ENCODE measurements around the gene A3GALT2. TPM values are rescaled to one million over a fixed set of nuclear protein-coding genes. Genes with fewer than 3 reads are reported as not detected.
"Not testable (repeated sequence)": the region's sequence is repeated elsewhere in the genome, so short reads cannot be mapped to it uniquely, and the experiment has no call there.

A3GALT2 gene
- polyA plus RNA-seq, 1 donor, result 0.10 TPM

DNA sequence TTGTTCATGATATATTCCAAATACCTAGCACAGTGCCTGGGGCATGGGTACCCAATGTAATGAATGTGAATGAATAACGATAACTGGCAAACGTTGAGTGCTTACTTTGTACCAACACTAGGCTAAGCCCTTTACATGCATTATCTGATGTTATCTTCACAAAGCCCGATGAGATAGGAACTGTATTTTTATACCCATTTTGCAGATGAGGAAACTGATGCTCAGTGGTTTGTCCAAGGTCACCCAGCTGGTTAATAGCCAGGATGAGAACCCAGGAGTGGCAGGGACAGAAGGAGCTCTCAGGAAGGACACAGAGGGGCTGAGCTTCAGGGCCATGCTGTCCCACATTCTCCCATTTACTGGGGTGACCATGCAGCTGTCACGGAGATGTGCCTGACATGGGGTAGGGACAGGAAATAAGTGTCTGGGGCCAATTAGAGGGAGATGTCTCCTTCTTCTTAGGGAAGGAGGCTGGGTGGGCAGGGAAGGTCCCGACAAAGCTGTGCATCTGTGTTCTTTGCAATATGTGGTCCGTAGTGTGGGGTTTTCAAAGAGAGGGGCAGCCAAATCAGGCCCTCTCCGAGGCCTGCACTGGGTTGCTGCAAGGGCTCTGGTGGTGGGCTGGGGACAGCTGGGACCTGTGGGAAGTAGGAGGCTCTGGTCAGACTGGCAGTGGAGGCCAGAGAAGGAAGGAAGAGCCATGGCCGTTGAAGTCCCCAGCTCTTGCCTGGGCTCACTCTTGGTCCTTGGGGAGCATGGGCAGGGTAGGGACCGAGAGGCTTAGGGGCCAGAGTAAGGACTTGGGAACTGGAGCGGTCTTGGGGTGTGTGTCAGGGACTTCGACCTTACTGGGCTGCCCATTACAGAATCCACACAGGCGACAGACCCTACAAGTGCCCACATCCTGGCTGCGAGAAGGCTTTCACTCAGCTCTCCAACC, 26.6 kb downstream of the A3GALT2 start:
- H3K27ac ChIP-seq (ENCODE audit: low read length), result no peak overlapping the region
- DNase-seq, result no peak

DNA sequence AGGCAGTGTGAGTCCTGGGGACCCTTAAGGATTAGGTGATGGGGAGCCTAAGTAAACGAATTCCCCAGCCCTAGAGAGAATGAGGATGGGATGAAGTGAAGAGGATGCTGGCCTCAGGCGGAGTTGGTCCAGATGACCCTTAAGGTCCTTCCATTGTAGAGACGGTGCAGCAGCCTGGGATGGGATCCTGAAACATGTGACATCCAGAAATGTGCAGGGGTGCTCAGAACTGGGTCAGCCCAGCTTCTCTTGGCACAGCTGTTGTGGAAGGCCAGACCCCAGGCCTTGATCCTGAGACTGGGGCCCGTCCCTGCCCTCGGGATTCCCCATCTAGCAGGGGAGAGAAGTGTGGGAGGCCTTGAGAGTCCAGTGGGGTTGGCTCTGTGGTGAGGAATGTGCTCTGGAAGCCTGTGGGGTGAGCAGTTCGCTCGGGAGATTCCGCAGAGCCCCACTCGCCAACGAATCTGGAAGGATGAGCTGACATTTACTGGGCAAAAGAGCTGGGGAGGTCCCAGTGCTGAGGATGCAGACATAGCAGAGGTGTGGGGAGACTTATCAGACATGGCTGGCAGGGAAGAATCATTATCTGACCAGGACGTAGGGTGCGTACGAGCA, 28.1 kb downstream of the A3GALT2 start:
- Histone ChIP-seq H3K4me3 (ENCODE audit: low read length) (no peak overlapping the region), H3K4me1 (ENCODE audit: control insufficient read depth, insufficient read depth, low read length) (peaks cover 3% of the 10 kb centered on the region), H3K27me3 (ENCODE audit: control insufficient read depth, insufficient read depth, low read length) (no peaks in the 10 kb centered on the region), H3K27ac (ENCODE audit: low read length) (no peak overlapping the region), H3K36me3 (ENCODE audit: control insufficient read depth, insufficient read depth, low read length) (peaks cover 50% of the 10 kb centered on the region), H3K9me3 (ENCODE audit: control insufficient read depth, low read depth, low read length) (no peaks in the 10 kb centered on the region)
- WGBS (ENCODE audit: insufficient coverage, low lambda C conversion rate), result 82% methylated on average over 2 of the region's 13 CpGs
- DNase-seq, result no peak

More for the DNA sequence above, 26.6 kb downstream of the A3GALT2 start:
- Histone ChIP-seq H3K9me3 (ENCODE audit: control insufficient read depth, low read depth, low read length) (peaks cover 2% of the 10 kb centered on the region), H3K27me3 (ENCODE audit: control insufficient read depth, insufficient read depth, low read length) (no peaks in the 10 kb centered on the region), H3K4me1 (ENCODE audit: control insufficient read depth, insufficient read depth, low read length) (peaks cover 3% of the 10 kb centered on the region), H3K36me3 (ENCODE audit: control insufficient read depth, insufficient read depth, low read length) (peaks cover 55% of the 10 kb centered on the region), H3K4me3 (ENCODE audit: low read length) (no peak overlapping the region)
- WGBS (ENCODE audit: insufficient coverage, low lambda C conversion rate), result no CpG with 5 or more reads among the region's 13 CpGs

GRCh38 chr1:33290615-33291014, 30.3 kb downstream of the A3GALT2 start:
- H3K4me1 ChIP-seq (ENCODE audit: control insufficient read depth, insufficient read depth, low read length); H3K27ac ChIP-seq (ENCODE audit: low read length); H3K4me3 ChIP-seq (ENCODE audit: low read length); DNase-seq; H3K9me3 ChIP-seq (ENCODE audit: control insufficient read depth, low read depth, low read length); H3K27me3 ChIP-seq (ENCODE audit: control insufficient read depth, insufficient read depth, low read length): not testable (repeated sequence)
- WGBS (ENCODE audit: insufficient coverage, low lambda C conversion rate), result no CpG with 5 or more reads among the region's 2 CpGs
- peaks cover 50% of the 10 kb centered on the region for H3K36me3 ChIP-seq (ENCODE audit: control insufficient read depth, insufficient read depth, low read length)

DNA sequence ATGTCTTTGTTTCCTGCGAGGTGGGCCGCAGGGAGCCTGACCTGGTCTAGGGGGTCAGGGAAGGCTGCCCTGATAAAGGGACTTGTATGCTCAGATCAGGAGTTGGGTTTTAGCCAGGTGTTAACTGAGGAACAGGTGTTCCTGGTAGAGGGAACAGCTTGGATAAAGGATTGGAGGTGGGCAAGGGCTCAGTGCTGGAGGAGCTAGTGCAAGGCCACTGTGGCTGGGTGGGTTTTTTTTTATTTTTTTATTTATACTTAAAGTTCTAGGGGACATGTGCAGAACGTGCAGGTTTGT, 31.1 kb downstream of the A3GALT2 start:
- Histone ChIP-seq H3K36me3 (ENCODE audit: control insufficient read depth, insufficient read depth, low read length) (peaks cover 48% of the 10 kb centered on the region), H3K27ac (ENCODE audit: low read length) (no peak overlapping the region), H3K4me3 (ENCODE audit: low read length) (no peak overlapping the region), H3K27me3 (ENCODE audit: control insufficient read depth, insufficient read depth, low read length) (no peaks in the 10 kb centered on the region), H3K4me1 (ENCODE audit: control insufficient read depth, insufficient read depth, low read length) (no peaks in the 10 kb centered on the region), H3K9me3 (ENCODE audit: control insufficient read depth, low read depth, low read length) (no peaks in the 10 kb centered on the region)
- DNase-seq, result no peak
- WGBS (ENCODE audit: insufficient coverage, low lambda C conversion rate), result no CpG with 5 or more reads among the region's 3 CpGs

- H3K4me3 ChIP-seq (ENCODE audit: low read length), result no peak overlapping the region
- H3K9me3 ChIP-seq (ENCODE audit: control insufficient read depth, low read depth, low read length), result no peaks in the 10 kb centered on the region
- WGBS (ENCODE audit: insufficient coverage, low lambda C conversion rate), result 100% methylated on average over 1 of the region's 16 CpGs
- H3K4me1 ChIP-seq (ENCODE audit: control insufficient read depth, insufficient read depth, low read length), result no peaks in the 10 kb centered on the region
- H3K27ac ChIP-seq (ENCODE audit: low read length), result no peak overlapping the region
- peaks cover 42% of the 10 kb centered on the region for H3K36me3 ChIP-seq (ENCODE audit: control insufficient read depth, insufficient read depth, low read length)
- H3K27me3 ChIP-seq (ENCODE audit: control insufficient read depth, insufficient read depth, low read length), result no peaks in the 10 kb centered on the region
- DNase-seq, result no peak
These were observed 31.7 kb downstream of the A3GALT2 start for GRCh38 chr1:33288976-33289857.

- peaks cover 43% of the 10 kb centered on the region for H3K36me3 ChIP-seq (ENCODE audit: control insufficient read depth, insufficient read depth, low read length)
- WGBS (ENCODE audit: insufficient coverage, low lambda C conversion rate), result no CpG with 5 or more reads among the region's 2 CpGs
- no peaks in the 10 kb centered on the region for H3K9me3 ChIP-seq (ENCODE audit: control insufficient read depth, low read depth, low read length)
- H3K4me1 ChIP-seq (ENCODE audit: control insufficient read depth, insufficient read depth, low read length), result no peaks in the 10 kb centered on the region
- H3K4me3 ChIP-seq (ENCODE audit: low read length), result no peak overlapping the region
- no peak for DNase-seq
- no peak overlapping the region for H3K27ac ChIP-seq (ENCODE audit: low read length)
- H3K27me3 ChIP-seq (ENCODE audit: control insufficient read depth, insufficient read depth, low read length), result no peaks in the 10 kb centered on the region
These were observed 33.6 kb downstream of the A3GALT2 start for GRCh38 chr1:33287317-33287716.

DNA sequence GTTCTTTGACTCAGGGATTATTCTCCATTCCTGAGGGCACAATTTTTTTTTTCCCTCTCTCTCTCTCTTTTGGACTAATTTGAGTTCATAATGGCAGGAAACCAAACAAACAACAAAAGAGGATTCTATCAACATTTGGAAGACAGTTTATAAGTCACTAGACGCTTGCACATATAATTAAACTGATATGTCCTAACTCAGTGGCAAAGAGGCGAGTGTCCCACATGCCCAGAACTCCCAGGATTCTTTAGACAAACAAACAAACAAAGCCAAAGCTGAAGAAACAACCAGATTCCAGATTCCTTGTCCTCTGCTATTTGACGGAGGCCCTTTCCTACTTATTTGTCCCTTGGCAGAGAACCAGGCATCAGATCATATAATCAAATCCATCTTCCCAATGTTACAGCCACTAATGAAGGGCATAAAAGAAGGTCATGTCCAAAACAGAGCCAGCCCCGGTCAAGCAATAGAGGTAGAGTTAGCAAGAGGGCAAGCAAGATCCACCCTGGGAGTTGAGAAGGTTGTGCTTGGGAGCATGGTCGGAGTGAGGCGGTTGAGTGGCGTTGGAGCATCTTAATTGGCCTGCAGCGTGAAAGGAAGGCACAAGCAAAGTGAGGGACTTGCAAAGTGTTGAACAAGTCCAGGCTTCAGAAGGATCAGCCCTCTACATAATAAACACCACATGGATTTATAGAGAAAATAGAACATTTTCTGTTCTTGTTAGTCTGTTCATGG, 34.3 kb downstream of the A3GALT2 start:
- Histone ChIP-seq H3K9me3 (ENCODE audit: control insufficient read depth, low read depth, low read length) (no peaks in the 10 kb centered on the region), H3K36me3 (ENCODE audit: control insufficient read depth, insufficient read depth, low read length) (peaks cover 49% of the 10 kb centered on the region), H3K4me1 (ENCODE audit: control insufficient read depth, insufficient read depth, low read length) (no peaks in the 10 kb centered on the region), H3K27ac (ENCODE audit: low read length) (no peak overlapping the region), H3K4me3 (ENCODE audit: low read length) (no peak overlapping the region), H3K27me3 (ENCODE audit: control insufficient read depth, insufficient read depth, low read length) (no peaks in the 10 kb centered on the region)
- no peak for DNase-seq
- no CpG with 5 or more reads among the region's 8 CpGs for WGBS (ENCODE audit: insufficient coverage, low lambda C conversion rate)

DNA sequence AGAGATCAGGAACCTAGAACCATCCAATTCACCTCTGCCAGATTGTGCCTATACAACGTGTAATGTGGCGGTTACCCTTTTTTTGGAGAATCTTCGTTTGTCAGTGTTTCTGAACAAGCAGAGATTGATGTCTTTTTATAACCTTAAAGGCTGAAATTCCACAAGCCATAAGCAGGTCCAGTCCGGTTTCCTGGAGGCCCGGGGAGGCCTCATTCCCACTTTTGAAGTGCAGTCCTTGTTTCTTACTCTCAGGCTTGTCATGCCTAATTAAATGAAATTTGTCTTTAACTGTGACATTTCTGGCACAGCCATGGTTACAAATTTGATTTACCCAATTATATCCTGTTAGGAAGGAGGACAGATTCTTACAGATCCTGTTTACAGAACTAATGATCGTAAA, 36.8 kb downstream of the A3GALT2 start:
- H3K4me3 ChIP-seq (ENCODE audit: low read length), result no peak overlapping the region
- no peak for DNase-seq
- no peak overlapping the region for H3K27ac ChIP-seq (ENCODE audit: low read length)
- H3K27me3 ChIP-seq (ENCODE audit: control insufficient read depth, insufficient read depth, low read length), result no peaks in the 10 kb centered on the region
- H3K9me3 ChIP-seq (ENCODE audit: control insufficient read depth, low read depth, low read length), result no peaks in the 10 kb centered on the region
- no peaks in the 10 kb centered on the region for H3K4me1 ChIP-seq (ENCODE audit: control insufficient read depth, insufficient read depth, low read length)
- H3K36me3 ChIP-seq (ENCODE audit: control insufficient read depth, insufficient read depth, low read length), result peaks cover 61% of the 10 kb centered on the region
- 80% methylated on average over 1 of the region's 6 CpGs for WGBS (ENCODE audit: insufficient coverage, low lambda C conversion rate)

DNA sequence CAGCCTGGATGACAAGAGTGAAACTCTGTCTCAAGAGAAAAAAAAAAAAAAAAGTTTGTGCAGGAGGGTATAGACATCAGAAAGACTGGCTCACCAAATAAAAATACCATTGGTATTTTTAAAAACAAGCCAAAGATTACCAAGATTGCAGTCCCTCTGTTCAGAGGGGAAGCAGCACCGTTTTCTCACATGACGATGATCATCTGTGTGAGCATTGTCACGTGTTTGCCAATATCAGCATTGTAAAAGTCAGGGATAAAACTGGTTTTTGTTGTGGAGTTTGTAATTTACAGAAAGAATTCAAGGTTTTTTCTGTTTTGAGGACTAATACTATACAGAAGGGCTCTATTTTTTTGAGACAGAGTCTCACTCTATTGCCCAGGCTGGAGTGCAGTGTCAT, 38.1 kb downstream of the A3GALT2 start:
- Histone ChIP-seq H3K4me3 (ENCODE audit: low read length) (no peak overlapping the region), H3K4me1 (ENCODE audit: control insufficient read depth, insufficient read depth, low read length) (no peaks in the 10 kb centered on the region), H3K9me3 (ENCODE audit: control insufficient read depth, low read depth, low read length) (no peaks in the 10 kb centered on the region), H3K27ac (ENCODE audit: low read length) (no peak overlapping the region), H3K36me3 (ENCODE audit: control insufficient read depth, insufficient read depth, low read length) (peaks cover 60% of the 10 kb centered on the region), H3K27me3 (ENCODE audit: control insufficient read depth, insufficient read depth, low read length) (no peaks in the 10 kb centered on the region)
- 80% methylated on average over 1 of the region's 3 CpGs for WGBS (ENCODE audit: insufficient coverage, low lambda C conversion rate)
- no peak for DNase-seq
